Muscle layer of duodenum (tissue), 2 donors: ENCODE measurements around the gene TM6SF1.
"Not testable (repeated sequence)": the region's sequence is repeated elsewhere in the genome, so short reads cannot be mapped to it uniquely, and the experiment has no call there.

Source experiments
- H3K27ac ChIP-seq: one replicate; pipeline ENCODE4 v1.7.0; 2013; ENCODE audit warnings: mild to moderate bottlenecking, low read length
- H3K27me3 ChIP-seq: one replicate; pipeline ENCODE4 v1.7.0; 2013; ENCODE audit warnings: low read depth, mild to moderate bottlenecking, control low read depth, low read length
- H3K36me3 ChIP-seq, 2 donors: one replicate each; pipeline ENCODE4 v1.7.0; 2013; ENCODE audit warnings: low read length in 2 of 2, control low read depth in 1 of 2, mild to moderate bottlenecking in 1 of 2; ENCODE audit not compliant: insufficient read depth in 2 of 2, control insufficient read depth in 1 of 2
- H3K4me1 ChIP-seq, 2 donors: one replicate each; pipeline ENCODE4 v1.7.0; 2013; ENCODE audit warnings: low read length in 2 of 2, mild to moderate bottlenecking in 2 of 2, control low read depth in 1 of 2, moderate library complexity in 1 of 2; ENCODE audit not compliant: insufficient read depth in 2 of 2, control insufficient read depth in 1 of 2
- H3K4me3 ChIP-seq, 2 donors: one replicate each; pipeline ENCODE4 v1.7.0; 2013; ENCODE audit warnings: low read length in 2 of 2, low read depth in 1 of 2, mild to moderate bottlenecking in 1 of 2
- H3K9me3 ChIP-seq, 2 donors: one replicate each; pipeline ENCODE4 v1.7.0; 2013; ENCODE audit warnings: low read length in 2 of 2, control low read depth in 1 of 2, mild to moderate bottlenecking in 1 of 2; ENCODE audit not compliant: control insufficient read depth in 1 of 2
- donor health status: healthy.

TM6SF1 gene

GRCh38 chr15:83068054-83068453 is 39.4 kb upstream of the TM6SF1 start:
- H3K4me3 ChIP-seq = peak overlapping the region in 1 of 2 donors; percentile 87
- peak overlapping the region; percentile 87 for H3K27ac ChIP-seq
- no peaks in the 10 kb centered on the region for H3K36me3 ChIP-seq
- H3K9me3 ChIP-seq = peaks cover 0 to 3% of the 10 kb centered on the region in 2 donors
- H3K27me3 ChIP-seq = no peaks in the 10 kb centered on the region
- peaks cover 0 to 21% of the 10 kb centered on the region in 2 donors for H3K4me1 ChIP-seq

- H3K4me3 ChIP-seq, H3K36me3 ChIP-seq, H3K9me3 ChIP-seq, H3K4me1 ChIP-seq, H3K27me3 ChIP-seq, H3K27ac ChIP-seq: not testable (repeated sequence)
Observed at GRCh38 chr15:83069211-83069642, 38.2 kb upstream of the TM6SF1 start.

GRCh38 chr15:83077491-83078230 is 29.8 kb upstream of the TM6SF1 start:
- Histone ChIP-seq H3K36me3 (no peaks in the 10 kb centered on the region), H3K4me3 (no peak overlapping the region), H3K9me3 (peaks cover 0 to 2% of the 10 kb centered on the region in 2 donors), H3K4me1 (no peaks in the 10 kb centered on the region), H3K27ac (no peak overlapping the region), H3K27me3 (no peaks in the 10 kb centered on the region)

GRCh38 chr15:83078712-83079111 is 28.7 kb upstream of the TM6SF1 start:
- Histone ChIP-seq H3K9me3 (no peaks in the 10 kb centered on the region), H3K4me1 (no peaks in the 10 kb centered on the region), H3K27me3 (no peaks in the 10 kb centered on the region), H3K4me3 (no peak overlapping the region), H3K27ac (no peak overlapping the region), H3K36me3 (no peaks in the 10 kb centered on the region)

- Histone ChIP-seq H3K9me3 (no peaks in the 10 kb centered on the region), H3K4me3 (no peak overlapping the region), H3K4me1 (no peaks in the 10 kb centered on the region), H3K27ac (no peak overlapping the region), H3K27me3 (no peaks in the 10 kb centered on the region), H3K36me3 (no peaks in the 10 kb centered on the region)
Observed at GRCh38 chr15:83081256-83082014, 26.0 kb upstream of the TM6SF1 start.

GRCh38 chr15:83082730-83083386 is 24.6 kb upstream of the TM6SF1 start:
- Histone ChIP-seq H3K27me3 (no peaks in the 10 kb centered on the region), H3K36me3 (no peaks in the 10 kb centered on the region), H3K4me3 (no peak overlapping the region), H3K4me1 (no peaks in the 10 kb centered on the region), H3K27ac (no peak overlapping the region), H3K9me3 (no peaks in the 10 kb centered on the region)

- not testable (repeated sequence) for H3K27ac ChIP-seq
Observed at GRCh38 chr15:83085461-83085860, 22.0 kb upstream of the TM6SF1 start.

GRCh38 chr15:83085864-83086552 is 21.4 kb upstream of the TM6SF1 start:
- not testable (repeated sequence) for H3K27me3 ChIP-seq, H3K9me3 ChIP-seq, H3K4me3 ChIP-seq, H3K4me1 ChIP-seq, H3K36me3 ChIP-seq, H3K27ac ChIP-seq

More at GRCh38 chr15:83085461-83085860, 22.0 kb upstream of the TM6SF1 start:
- not testable (repeated sequence) for H3K4me3 ChIP-seq, H3K27me3 ChIP-seq, H3K36me3 ChIP-seq, H3K4me1 ChIP-seq, H3K9me3 ChIP-seq

GRCh38 chr15:83087576-83087975 is 19.9 kb upstream of the TM6SF1 start:
- Histone ChIP-seq H3K27ac (no peak overlapping the region), H3K4me1 (no peaks in the 10 kb centered on the region), H3K4me3 (no peak overlapping the region), H3K9me3 (no peaks in the 10 kb centered on the region), H3K27me3 (no peaks in the 10 kb centered on the region), H3K36me3 (no peaks in the 10 kb centered on the region)

- Histone ChIP-seq H3K4me1 (no peaks in the 10 kb centered on the region), H3K27ac (no peak overlapping the region), H3K27me3 (no peaks in the 10 kb centered on the region), H3K36me3 (no peaks in the 10 kb centered on the region), H3K9me3 (no peaks in the 10 kb centered on the region), H3K4me3 (no peak overlapping the region)
Observed at GRCh38 chr15:83088876-83089275, 18.6 kb upstream of the TM6SF1 start.

GRCh38 chr15:83090465-83090864 is 17.0 kb upstream of the TM6SF1 start:
- no peaks in the 10 kb centered on the region for H3K9me3 ChIP-seq
- H3K27ac ChIP-seq = no peak overlapping the region
- no peaks in the 10 kb centered on the region for H3K4me1 ChIP-seq
- H3K27me3 ChIP-seq = no peaks in the 10 kb centered on the region
- no peaks in the 10 kb centered on the region for H3K36me3 ChIP-seq
- H3K4me3 ChIP-seq = no peak overlapping the region
